Astrocyte (in vitro differentiated cells and primary cell): ENCODE results near the gene PTPRD. TPM values are rescaled to one million over a fixed set of nuclear protein-coding genes. Genes with fewer than 3 reads are reported as not detected.

Experiments
- DNase-seq: peaks from one replicate; pipeline ENCODE4 v3.0.0-alpha.2; 2010; ENCODE audit warnings: low read depth
- FAIRE-seq: peaks from 2 replicates; lab custom pipeline; 2011; peaks lifted over from hg19 to GRCh38; lab: Jason Lieb, UNC
- H2AFZ ChIP-seq: 2 replicates; pipeline ENCODE4 v1.6.0; 2012; ENCODE audit warnings: low read depth, low read length, inconsistent platforms
- H3K27ac ChIP-seq: 2 replicates; pipeline ENCODE4 v1.5.1; 2011; ENCODE audit warnings: low read depth, low read length, inconsistent platforms
- H3K27me3 ChIP-seq: 2 replicates; pipeline ENCODE4 v1.6.0; 2011; ENCODE audit warnings: low read length, inconsistent platforms; ENCODE audit not compliant: insufficient read depth
- H3K36me3 ChIP-seq: 2 replicates; pipeline ENCODE4 v1.5.1; 2011; ENCODE audit warnings: low read length, inconsistent platforms; ENCODE audit not compliant: insufficient read depth
- H3K4me1 ChIP-seq: 2 replicates; pipeline ENCODE4 v1.5.1; 2011; ENCODE audit warnings: low read length, inconsistent platforms; ENCODE audit not compliant: insufficient read depth
- H3K4me2 ChIP-seq: 2 replicates; pipeline ENCODE4 v1.6.0; 2012; ENCODE audit warnings: low read length, inconsistent platforms
- H3K4me3 ChIP-seq: 2 replicates; pipeline ENCODE4 v1.5.1; 2011; ENCODE audit warnings: low read depth, mild to moderate bottlenecking, low read length, inconsistent platforms; ENCODE audit not compliant: insufficient read depth
- H3K79me2 ChIP-seq: 2 replicates; pipeline ENCODE4 v1.6.0; 2012; ENCODE audit warnings: mild to moderate bottlenecking, low read length, inconsistent platforms; ENCODE audit not compliant: insufficient read depth
- H3K9ac ChIP-seq: 2 replicates; pipeline ENCODE4 v1.6.0; 2012; ENCODE audit warnings: mild to moderate bottlenecking, low read length, inconsistent platforms
- H3K9me3 ChIP-seq: 2 replicates; pipeline ENCODE4 v1.5.1; 2012; ENCODE audit warnings: low read depth, mild to moderate bottlenecking, low read length, inconsistent platforms; ENCODE audit not compliant: insufficient read depth
- H4K20me1 ChIP-seq: 2 replicates; pipeline ENCODE4 v1.6.0; 2012; ENCODE audit warnings: low read length, inconsistent platforms; ENCODE audit not compliant: insufficient read depth
- H3K27ac Mint-ChIP-seq: one replicate; pipeline ENCODE4 v1.8.0; 2021; ENCODE audit warnings: mild to moderate bottlenecking, mixed read lengths; ENCODE audit not compliant: unreplicated experiment
- H3K27me3 Mint-ChIP-seq: one replicate; pipeline ENCODE4 v1.8.0; 2021; ENCODE audit warnings: low read depth, mixed read lengths; ENCODE audit not compliant: unreplicated experiment
- H3K36me3 Mint-ChIP-seq: one replicate; pipeline ENCODE4 v1.8.0; 2021; ENCODE audit warnings: low read depth, mixed read lengths; ENCODE audit not compliant: unreplicated experiment
- H3K4me1 Mint-ChIP-seq: one replicate; pipeline ENCODE4 v1.8.0; 2021; ENCODE audit warnings: low read depth, mixed read lengths; ENCODE audit not compliant: unreplicated experiment
- H3K4me3 Mint-ChIP-seq: one replicate; pipeline ENCODE4 v1.8.0; 2021; ENCODE audit warnings: mild to moderate bottlenecking, moderate library complexity, mixed read lengths; ENCODE audit not compliant: unreplicated experiment
- H3K9me3 Mint-ChIP-seq: one replicate; pipeline ENCODE4 v1.8.0; 2021; ENCODE audit warnings: mild to moderate bottlenecking, mixed read lengths; ENCODE audit not compliant: unreplicated experiment
- EZH2 ChIP-seq: IDR thresholded peaks from 2 replicates; pipeline ENCODE4 v1.6.1; 2012; ENCODE audit warnings: mild to moderate bottlenecking, low read length, inconsistent platforms; ENCODE audit not compliant: insufficient read depth
- total RNA-seq: library from RNA; stranded (reverse); gene quantifications from 2 replicates; pipeline ENCODE4 v1.2.1, GENCODE V29; 2021
- TF ChIP-seq, protein P1 (sequence below): IDR thresholded peaks from 2 replicates; pipeline ENCODE4 v1.5.1; 2011; ENCODE audit warnings: low read depth, mild to moderate bottlenecking, inconsistent platforms, low read length, moderate library complexity; ENCODE audit not compliant: insufficient read depth

PTPRD gene
- total RNA-seq, 1 donor from 2014 or later: 88.1 TPM

DNA sequence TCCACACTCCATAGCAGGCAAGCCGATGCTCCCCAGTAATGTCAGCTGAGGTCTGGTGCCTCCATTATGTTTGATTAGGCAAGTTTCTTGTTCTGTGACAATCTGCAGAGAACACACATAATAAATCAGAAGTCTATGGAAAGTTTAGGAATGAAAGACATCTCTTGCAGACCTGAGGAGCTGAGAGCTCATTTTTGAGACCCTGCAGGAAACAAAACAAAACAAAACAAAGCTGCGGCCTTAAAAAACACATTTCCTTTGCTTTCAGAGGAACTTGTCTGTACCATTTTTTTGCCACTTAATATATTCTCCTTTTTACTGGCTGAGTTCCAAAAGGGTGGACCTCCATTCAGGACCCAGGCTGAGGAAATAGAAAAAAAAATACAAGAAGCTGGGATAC, 2332.0 kb downstream of the PTPRD start:
- H3K27me3 ChIP-seq: no peaks in the 10 kb centered on the region
- no peak overlapping the region for H3K9ac ChIP-seq
- H3K27ac ChIP-seq: no peak overlapping the region
- Mint-ChIP-seq H3K36me3 (no peaks in the 10 kb centered on the region), H3K27me3 (no peaks in the 10 kb centered on the region), H3K27ac (no peak overlapping the region), H3K9me3 (peaks cover 8% of the 10 kb centered on the region), H3K4me1 (no peaks in the 10 kb centered on the region), H3K4me3 (no peak overlapping the region)
- TF ChIP-seq, protein P1, sequence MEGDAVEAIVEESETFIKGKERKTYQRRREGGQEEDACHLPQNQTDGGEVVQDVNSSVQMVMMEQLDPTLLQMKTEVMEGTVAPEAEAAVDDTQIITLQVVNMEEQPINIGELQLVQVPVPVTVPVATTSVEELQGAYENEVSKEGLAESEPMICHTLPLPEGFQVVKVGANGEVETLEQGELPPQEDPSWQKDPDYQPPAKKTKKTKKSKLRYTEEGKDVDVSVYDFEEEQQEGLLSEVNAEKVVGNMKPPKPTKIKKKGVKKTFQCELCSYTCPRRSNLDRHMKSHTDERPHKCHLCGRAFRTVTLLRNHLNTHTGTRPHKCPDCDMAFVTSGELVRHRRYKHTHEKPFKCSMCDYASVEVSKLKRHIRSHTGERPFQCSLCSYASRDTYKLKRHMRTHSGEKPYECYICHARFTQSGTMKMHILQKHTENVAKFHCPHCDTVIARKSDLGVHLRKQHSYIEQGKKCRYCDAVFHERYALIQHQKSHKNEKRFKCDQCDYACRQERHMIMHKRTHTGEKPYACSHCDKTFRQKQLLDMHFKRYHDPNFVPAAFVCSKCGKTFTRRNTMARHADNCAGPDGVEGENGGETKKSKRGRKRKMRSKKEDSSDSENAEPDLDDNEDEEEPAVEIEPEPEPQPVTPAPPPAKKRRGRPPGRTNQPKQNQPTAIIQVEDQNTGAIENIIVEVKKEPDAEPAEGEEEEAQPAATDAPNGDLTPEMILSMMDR: no peak
- no peak for TF ChIP-seq EZH2
- FAIRE-seq (no peak), DNase-seq (no peak)
- H3K4me2 ChIP-seq: no peak overlapping the region
- no peaks in the 10 kb centered on the region for H4K20me1 ChIP-seq
- H3K4me1 ChIP-seq: no peaks in the 10 kb centered on the region
- H3K4me3 ChIP-seq: no peak overlapping the region
- H3K36me3 ChIP-seq: no peaks in the 10 kb centered on the region
- H3K79me2 ChIP-seq: no peaks in the 10 kb centered on the region
- no peaks in the 10 kb centered on the region for H3K9me3 ChIP-seq
- H2AFZ ChIP-seq: no peak overlapping the region

GRCh38 chr9:8278048-8278447, 2334.8 kb downstream of the PTPRD start:
- no peak overlapping the region for H3K4me2 ChIP-seq
- no peak overlapping the region for H3K27ac ChIP-seq
- H2AFZ ChIP-seq: no peak overlapping the region
- H3K36me3 Mint-ChIP-seq: no peaks in the 10 kb centered on the region
- H3K36me3 ChIP-seq: no peaks in the 10 kb centered on the region
- DNase-seq (no peak), FAIRE-seq (no peak)
- no peak overlapping the region for H3K4me3 Mint-ChIP-seq
- TF ChIP-seq, protein P1: no peak
- TF ChIP-seq EZH2: no peak
- no peak overlapping the region for H3K27ac Mint-ChIP-seq
- no peaks in the 10 kb centered on the region for H3K4me1 ChIP-seq
- H3K79me2 ChIP-seq: no peaks in the 10 kb centered on the region
- H3K27me3 ChIP-seq: no peaks in the 10 kb centered on the region
- no peak overlapping the region for H3K9ac ChIP-seq
- no peaks in the 10 kb centered on the region for H3K27me3 Mint-ChIP-seq
- no peak overlapping the region for H3K4me3 ChIP-seq
- peaks cover 10% of the 10 kb centered on the region for H3K9me3 Mint-ChIP-seq
- no peaks in the 10 kb centered on the region for H4K20me1 ChIP-seq
- H3K9me3 ChIP-seq: no peaks in the 10 kb centered on the region
- H3K4me1 Mint-ChIP-seq: no peaks in the 10 kb centered on the region

DNA sequence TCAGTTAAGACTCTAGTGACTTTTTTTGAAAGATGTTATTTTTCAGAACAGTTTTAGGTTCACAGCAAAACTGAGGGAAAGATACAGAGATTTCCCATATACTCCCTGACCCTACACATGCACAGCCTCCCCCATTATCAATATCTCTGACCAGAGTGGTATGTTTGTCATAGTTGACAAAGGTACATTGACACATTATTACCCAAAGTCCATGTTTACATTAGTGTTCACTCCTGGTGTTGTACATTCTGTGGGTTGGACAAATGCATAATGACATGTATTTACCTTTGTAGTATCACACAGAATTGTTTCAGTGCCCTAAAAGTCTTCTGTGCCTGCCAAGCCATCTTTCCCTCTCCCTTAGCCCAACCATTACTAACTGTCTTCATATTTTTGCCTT, 2342.6 kb downstream of the PTPRD start:
- FAIRE-seq: no peak
- H3K27me3 ChIP-seq: no peaks in the 10 kb centered on the region
- H3K4me1 ChIP-seq: no peaks in the 10 kb centered on the region
- no peak overlapping the region for H3K4me2 ChIP-seq
- peaks cover 3% of the 10 kb centered on the region for H3K27me3 Mint-ChIP-seq
- no peaks in the 10 kb centered on the region for H3K4me1 Mint-ChIP-seq
- no peak overlapping the region for H2AFZ ChIP-seq
- H3K9me3 ChIP-seq: no peaks in the 10 kb centered on the region
- no peaks in the 10 kb centered on the region for H4K20me1 ChIP-seq
- H3K27ac Mint-ChIP-seq: no peak overlapping the region
- no peak overlapping the region for H3K4me3 ChIP-seq
- no peaks in the 10 kb centered on the region for H3K36me3 Mint-ChIP-seq
- no peak overlapping the region for H3K27ac ChIP-seq
- H3K9ac ChIP-seq: no peak overlapping the region
- no peaks in the 10 kb centered on the region for H3K36me3 ChIP-seq
- H3K4me3 Mint-ChIP-seq: no peak overlapping the region
- DNase-seq: no peak
- H3K79me2 ChIP-seq: no peaks in the 10 kb centered on the region
- peaks cover 2% of the 10 kb centered on the region for H3K9me3 Mint-ChIP-seq
- TF ChIP-seq, protein P1: no peak
- TF ChIP-seq EZH2: no peak
